Skin epidermis (tissue), 12 donors: ENCODE data around the gene PRM1.

Source experiments
- H3K27ac ChIP-seq, 21 experiments: fragments of 200-600 bp; sonication (generic) in 11 of 21; one replicate each; pipeline ENCODE4 v1.5.0; 2020; ENCODE audit warnings: mild to moderate bottlenecking in 3 of 21, inconsistent platforms in 2 of 21, moderate library complexity in 2 of 21
- H3K4me3 ChIP-seq, 7 experiments: fragments of 200-600 bp; sonication (generic) in 2 of 7; one replicate each; pipeline ENCODE4 v1.5.0; 2020; ENCODE audit warnings: inconsistent platforms in 2 of 7, mild to moderate bottlenecking in 2 of 7, moderate library complexity in 1 of 7

Gene PRM1, protein sequence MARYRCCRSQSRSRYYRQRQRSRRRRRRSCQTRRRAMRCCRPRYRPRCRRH

GRCh38 chr16:11280616-11281522, at the start of gene PRM1:
PRM1 (minus strand) TSS chr16:11281330; CDS start chr16:11281238, 92 bp downstream.
- Histone ChIP-seq H3K4me3 (no peak within 1 kb of the TSS), H3K27ac (no peak within 1 kb of the TSS)

DNA sequence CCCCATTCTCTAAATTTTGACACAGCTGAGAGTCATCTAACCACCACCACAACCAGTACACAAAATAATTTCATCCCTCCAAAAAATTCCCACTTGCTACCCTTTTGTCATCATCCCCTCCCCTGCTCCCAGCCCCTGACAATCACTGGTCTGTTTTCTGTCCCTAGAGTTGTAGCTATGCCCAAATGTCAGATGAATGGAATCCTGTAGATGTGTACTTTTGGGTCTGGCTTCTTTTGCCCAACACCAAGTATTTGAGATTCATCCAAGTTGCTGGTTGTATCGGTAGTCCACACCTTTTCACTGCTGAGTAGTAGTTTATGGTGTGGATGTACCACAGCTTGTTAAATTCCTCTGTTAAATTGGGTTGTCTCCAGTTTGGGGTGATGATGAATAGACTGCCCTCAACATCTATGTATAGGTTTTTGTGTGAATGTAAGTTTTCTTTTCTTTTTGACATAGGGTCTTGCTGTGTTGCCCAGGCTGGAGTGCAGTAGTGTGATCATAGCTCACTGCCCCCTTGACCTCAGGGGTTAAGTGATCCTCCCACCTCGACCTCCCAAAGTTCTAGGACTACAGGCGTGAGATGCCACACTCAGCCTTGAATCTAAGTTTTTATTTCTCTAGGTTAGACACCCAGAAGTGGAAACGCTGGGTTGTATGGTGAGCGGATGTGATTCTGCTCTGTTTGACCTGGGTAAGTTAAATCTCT, 49.6 kb upstream of the PRM1 start:
- H3K27ac ChIP-seq: no peak overlapping the region
- no peak overlapping the region for H3K4me3 ChIP-seq

DNA sequence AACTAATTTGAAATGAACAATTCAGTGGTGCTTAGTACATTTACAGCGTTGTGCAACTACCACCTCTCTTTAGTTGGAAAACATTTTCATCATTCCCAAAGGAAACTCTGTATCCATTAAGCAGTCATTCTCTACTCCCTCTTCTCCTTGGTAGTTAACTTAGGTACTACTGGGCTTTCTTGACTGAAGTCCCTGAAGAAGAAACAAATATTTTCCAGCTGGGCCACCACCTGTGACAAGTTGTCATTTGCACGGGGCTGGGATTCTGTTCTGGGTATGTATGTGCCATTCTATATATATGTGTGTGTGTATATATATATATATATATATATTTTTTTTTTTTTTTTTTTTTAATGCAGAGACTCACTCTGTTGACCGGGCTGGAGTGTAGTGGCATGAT, 48.8 kb upstream of the PRM1 start:
- H3K27ac ChIP-seq: no peak overlapping the region
- H3K4me3 ChIP-seq: no peak overlapping the region

GRCh38 chr16:11329071-11329491, 48.0 kb upstream of the PRM1 start:
- Histone ChIP-seq H3K4me3 (no peak overlapping the region), H3K27ac (peak overlapping the region in 8 of 21 experiments; percentile 9 to 71 (median 53))

- H3K27ac ChIP-seq: peak overlapping the region in 11 of 21 experiments; percentile 2 to 71 (median 41)
- H3K4me3 ChIP-seq: no peak overlapping the region
These were observed 47.3 kb upstream of the PRM1 start for GRCh38 chr16:11328172-11329070.

DNA sequence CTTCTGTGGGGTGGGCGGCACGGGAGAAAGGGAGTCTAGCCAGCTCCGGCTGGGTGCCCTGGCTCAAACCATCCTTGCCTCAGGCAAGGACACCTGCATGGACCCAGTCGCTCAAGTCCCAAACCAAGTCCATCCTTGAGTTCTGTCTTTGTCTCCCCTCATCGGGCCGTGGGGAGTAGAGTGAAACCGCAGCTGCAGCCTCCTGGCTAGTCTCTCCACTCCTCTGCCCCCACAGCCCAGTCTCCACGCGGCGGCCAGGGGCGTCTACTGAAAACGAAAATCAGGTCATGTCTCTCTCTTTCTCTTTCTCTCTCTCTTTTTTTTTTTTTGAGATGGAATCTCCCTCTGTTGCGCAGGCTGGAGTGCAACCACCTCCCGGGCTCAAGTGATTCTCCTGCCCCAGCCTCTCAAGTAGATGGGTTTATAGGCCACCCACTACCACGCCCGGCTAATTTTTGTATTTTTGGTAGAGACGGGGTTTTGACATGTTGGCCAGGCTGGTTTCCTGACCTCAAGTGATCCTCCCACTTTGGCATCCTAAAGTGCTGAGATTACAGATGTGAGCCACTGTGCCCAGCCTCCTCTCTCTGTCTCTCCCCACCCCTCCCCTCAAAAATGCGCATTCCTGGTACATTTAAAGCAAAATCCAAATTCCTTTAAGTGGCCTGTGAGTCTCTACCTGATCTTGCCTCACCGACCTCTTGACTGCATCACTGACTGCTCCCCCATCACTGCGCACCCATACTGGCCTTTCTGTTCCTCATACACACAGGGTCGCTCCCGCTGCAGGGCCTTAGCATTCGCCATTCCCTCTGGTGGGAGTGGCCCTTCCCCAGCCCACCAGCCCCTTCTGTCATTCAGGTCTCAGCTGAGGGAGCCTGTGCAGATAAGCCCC, 46.4 kb upstream of the PRM1 start:
- Histone ChIP-seq H3K4me3 (no peak overlapping the region), H3K27ac (peak overlapping the region in 8 of 21 experiments; percentile 2 to 71 (median 45))

GRCh38 chr16:11326737-11327276, 45.7 kb upstream of the PRM1 start:
- no peak overlapping the region for H3K4me3 ChIP-seq
- peak overlapping the region in 6 of 21 experiments; percentile 8 to 68 (median 52) for H3K27ac ChIP-seq

- Histone ChIP-seq H3K27ac (peak overlapping the region in 7 of 21 experiments; percentile 8 to 68 (median 49)), H3K4me3 (no peak overlapping the region)
These were observed 45.1 kb upstream of the PRM1 start for GRCh38 chr16:11326084-11326736.

- peak overlapping the region in 7 of 21 experiments; percentile 8 to 68 (median 47) for H3K27ac ChIP-seq
- H3K4me3 ChIP-seq: no peak overlapping the region
These were observed 44.4 kb upstream of the PRM1 start for GRCh38 chr16:11325404-11326083.

GRCh38 chr16:11323551-11324336, 42.6 kb upstream of the PRM1 start:
- Histone ChIP-seq H3K27ac (peak overlapping the region in 1 of 21 experiments; percentile 25), H3K4me3 (no peak overlapping the region)

- no peak overlapping the region for H3K27ac ChIP-seq
- H3K4me3 ChIP-seq: no peak overlapping the region
These were observed 41.7 kb upstream of the PRM1 start for GRCh38 chr16:11322823-11323222.

DNA sequence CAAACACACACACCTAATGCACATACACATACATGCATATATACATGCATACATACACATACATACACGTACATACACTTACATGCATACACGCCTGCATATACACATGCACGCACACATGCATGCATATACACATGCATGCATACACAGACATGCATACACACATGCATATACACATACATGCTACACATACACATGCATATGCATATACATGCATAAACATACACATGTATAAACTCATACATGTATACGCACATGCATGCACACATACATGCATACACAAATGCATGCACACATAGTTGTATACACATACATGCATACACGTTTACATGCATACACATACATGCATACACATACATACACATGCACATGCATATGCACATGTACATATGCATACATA, 40.5 kb upstream of the PRM1 start:
- Histone ChIP-seq H3K4me3 (no peak overlapping the region), H3K27ac (no peak overlapping the region)

DNA sequence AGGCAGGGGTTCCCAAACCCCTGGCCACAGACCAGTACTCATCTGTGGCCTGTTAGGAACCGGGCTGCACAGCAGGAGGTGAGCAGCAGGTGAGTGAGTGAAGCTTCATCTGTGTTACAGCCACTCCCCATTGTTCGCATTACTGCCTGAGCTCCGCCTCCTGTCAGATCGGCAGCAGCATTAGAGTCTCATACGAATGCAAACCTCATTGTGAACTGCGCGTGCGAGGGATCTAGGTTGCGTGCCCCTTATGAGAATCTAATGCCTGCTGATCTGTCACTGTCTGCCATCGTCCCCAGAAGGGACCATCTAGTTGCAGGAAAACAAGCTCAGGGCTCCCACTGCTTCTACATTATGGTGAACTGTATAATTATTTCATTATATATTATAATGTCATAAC, 39.0 kb upstream of the PRM1 start:
- no peak overlapping the region for H3K4me3 ChIP-seq

DNA sequence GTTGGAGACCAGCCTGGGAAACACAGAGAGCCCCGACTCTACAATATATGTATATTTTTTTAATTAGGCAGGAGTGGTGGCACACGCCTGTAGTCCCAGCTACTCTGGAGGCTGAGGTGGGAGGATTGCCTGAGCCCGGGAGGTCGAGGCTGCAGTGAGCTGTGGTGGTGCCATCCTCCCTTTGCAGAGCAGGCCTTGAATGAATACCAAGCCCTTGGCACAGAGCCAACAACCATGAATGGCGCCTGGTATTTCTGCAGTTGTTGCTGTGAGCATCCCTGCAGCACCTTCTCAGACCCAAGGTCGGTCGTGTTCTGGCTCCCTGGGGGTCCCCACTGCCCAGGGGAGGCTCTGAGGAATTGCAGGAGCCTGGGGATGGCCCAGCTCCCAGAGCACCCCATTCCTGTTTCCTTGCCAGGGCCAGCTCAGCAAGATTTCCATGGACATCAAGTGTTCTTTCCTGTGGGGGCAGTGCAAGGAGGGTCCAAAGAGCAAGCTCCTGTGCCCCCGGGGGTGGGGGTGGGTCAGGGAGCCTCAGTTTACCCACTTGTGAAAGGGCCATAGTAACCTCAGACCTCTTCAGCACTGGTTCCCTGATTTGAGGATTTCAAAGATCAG, 38.5 kb upstream of the PRM1 start:
- Histone ChIP-seq H3K4me3 (no peak overlapping the region), H3K27ac (peak overlapping the region in 1 of 21 experiments; percentile 24)

More for the DNA sequence above, 39.0 kb upstream of the PRM1 start:
- H3K27ac ChIP-seq: no peak overlapping the region

DNA sequence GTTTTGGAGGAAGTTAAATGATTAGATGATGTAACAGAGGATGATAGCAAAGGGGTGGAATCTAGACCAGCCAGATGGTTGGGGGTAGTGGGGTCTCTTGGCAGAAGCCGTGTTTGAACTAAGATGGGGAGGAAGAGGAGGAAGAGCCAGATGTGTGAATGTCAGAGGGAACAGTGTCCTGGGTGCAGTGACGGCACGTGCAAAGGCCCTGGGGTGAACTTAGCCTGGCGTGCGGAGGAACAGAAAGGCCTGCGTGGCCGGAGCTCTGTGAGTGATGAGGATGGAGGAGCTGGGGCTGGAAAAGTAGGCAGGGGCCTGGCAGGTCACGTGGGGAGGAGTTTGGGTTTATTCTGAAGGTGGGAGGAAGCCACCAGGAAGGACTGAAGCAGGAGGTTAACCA, 37.7 kb upstream of the PRM1 start:
- Histone ChIP-seq H3K27ac (no peak overlapping the region), H3K4me3 (no peak overlapping the region)
